Stimulated activated CD4-positive, alpha-beta T cell treated with anti-CD3 and anti-CD28 coated beads, Interleukin-15, amount 100 ng/mL, for 24 hours (primary cell): ENCODE results near the gene TLE2.
"Not testable (repeated sequence)": the region's sequence is repeated elsewhere in the genome, so short reads cannot be mapped to it uniquely, and the experiment has no call there.

Experiments
- DNase-seq: peaks from one replicate; pipeline ENCODE4 v3.0.0-alpha.2; 2020

The TLE2 gene

DNA sequence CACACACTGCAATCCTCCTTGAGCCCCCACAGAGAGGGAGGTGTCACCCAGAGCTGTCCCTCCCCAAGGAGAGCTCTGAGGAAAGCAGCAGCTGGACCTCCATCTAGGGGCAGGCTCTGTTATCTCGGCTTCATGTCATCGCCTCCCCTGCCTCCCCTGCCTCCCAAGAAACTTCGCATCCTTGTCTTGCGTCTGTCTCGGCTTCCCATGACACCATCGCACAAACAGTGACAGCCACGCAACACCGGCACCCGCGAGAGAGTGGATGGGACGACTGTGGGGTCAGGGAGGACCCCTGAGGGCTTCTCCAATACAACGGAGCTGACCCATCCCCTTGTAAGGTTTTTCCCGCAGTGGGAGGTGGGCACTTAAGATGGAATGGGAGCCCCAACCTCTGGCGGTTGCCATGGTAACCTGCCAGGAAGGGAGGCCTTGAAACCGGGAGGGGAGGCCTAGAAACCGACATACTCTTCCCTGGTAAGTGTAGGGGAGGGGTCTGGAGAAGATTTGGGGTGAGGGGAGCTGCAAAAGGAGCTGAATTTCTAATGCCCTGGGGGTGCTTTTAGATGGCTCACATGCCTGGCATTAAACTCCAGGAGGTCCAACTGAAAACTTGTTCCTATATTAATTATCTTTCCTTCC is 16.3 kb downstream of the TLE2 start:
- DNase-seq = no peak

DNA sequence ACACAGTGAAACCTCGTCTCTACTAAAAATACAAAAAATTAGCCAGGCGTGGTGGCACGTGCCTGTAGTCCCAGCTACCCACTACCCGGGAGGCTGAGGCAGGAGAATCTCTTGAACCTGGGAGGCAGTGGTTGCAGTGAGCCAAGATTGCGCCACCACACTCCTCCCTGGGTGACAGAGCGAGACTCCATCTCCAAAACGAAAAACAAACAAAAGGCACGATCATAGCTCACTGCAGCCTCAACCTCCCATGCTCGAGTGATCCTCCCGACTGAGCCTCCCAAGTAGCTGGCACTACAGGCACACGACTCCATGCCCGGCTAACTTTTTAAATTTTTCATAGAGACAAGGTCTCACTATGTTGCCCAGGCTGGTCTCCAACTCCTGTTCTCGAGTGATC is 17.0 kb downstream of the TLE2 start:
- not testable (repeated sequence) for DNase-seq

DNA sequence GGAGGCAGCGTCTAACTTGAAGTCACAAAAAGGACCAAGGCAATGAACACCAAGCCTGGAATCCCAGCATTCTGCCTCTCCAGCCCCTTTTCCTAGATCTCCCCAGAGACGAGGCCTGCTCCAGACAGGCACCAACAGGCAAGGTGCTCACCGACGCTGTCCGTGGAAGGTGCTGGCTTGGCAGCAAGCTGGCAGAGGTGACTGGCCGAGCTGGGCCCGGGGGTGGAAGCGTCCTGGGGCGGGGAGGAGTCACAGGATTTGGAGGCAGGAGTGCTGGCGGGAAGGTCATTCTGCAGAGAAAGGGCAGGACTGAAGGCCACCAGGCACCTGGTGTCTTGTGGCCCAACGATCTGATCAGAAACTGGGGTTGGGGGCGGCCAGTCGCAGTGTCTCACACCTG is 18.2 kb downstream of the TLE2 start:
- no peak for DNase-seq

DNA sequence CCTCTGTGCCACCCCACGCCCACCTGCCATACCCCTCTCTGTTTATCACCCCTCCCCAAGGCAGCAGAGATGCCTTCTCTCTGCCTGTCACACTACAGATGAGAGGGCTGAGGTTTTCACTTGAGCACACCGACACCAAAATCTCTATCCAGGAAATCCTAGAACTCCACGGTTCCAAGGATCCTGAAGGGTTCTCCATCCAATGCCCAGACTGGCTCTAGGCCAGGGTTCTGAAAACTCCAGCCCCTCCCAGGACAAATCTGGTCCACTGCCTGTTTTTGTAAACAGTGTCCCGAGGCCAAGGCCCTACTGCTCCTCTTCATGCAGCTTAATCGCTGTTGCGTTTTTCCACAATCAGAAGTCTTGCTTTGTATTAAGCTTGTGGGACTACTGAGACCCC is 20.1 kb downstream of the TLE2 start:
- no peak for DNase-seq

DNA sequence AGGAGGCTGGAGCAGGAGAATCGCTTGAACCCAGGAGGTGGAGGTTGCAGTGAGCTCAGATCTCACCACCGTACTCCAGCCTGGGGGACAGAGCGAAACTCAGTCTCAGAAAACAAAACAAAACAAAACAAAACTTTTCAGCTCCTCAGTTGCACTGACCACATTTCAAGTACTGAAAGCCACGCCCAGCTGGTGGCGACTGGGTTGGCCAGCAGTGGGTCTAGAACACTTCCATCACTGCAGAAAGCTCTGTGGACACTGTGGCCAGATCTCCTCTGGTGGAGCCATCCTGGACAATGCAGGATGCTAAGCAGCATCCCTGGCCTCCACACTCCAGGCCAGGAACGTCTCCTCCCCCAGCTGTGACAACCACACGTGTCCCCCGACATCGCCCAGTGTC is 21.1 kb downstream of the TLE2 start:
- DNase-seq = no peak

DNA sequence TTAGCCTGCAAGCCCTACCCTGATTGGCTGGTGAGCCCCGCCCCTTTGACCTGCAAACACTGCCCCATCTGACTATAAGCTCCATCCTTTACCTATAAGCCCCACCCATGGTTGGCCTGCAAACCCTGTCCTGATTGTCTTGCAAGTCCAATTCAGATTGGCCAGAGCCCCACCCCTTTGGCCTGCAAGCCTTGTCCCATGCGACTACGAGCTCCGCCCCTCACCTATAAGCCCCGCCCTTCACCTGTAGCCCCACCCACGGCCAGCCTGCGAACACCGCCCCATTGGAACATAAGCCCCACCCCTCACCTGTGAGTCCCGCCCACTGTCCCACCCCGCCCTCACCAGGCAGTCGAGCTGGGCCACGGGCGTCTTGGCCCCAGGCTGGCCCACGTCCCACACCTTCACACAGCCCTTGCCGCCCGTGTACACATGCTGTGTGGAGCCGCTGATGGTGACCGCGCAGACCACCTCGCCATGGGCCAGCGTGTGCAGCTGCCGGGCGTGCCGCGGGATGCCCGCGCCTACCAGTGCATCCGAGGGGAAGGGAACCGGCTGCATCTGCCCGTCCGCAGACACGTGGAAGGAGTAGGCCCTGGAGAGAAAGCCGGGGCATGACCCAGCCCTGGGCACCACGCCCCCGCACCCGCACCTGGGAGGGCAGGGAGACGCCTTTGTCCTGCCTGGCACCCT is 22.9 kb downstream of the TLE2 start:
- DNase-seq = peak; percentile 34

DNA sequence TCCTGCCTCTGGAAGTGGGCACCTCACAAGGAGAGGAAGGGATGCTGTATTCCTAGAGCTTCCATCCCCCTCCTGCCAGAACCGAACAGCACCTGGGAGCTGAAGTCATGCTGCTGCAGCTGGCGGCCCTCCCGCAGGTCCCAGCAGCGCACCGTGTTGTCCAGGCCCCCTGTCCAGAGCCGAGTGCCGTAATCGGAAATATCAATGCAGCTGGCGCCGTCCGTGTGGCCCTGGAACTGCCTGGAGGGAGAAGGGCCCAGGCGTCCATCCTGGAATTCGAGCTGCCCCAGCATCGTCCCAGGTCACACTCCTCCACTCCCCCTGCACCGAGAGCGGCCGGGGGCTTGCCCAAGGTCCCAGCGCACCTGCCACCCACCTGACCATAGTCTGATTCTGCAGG is 23.7 kb downstream of the TLE2 start:
- DNase-seq = no peak

- no peak for DNase-seq
Observed at GRCh38 chr19:3004522-3004921, 24.6 kb downstream of the TLE2 start.

DNA sequence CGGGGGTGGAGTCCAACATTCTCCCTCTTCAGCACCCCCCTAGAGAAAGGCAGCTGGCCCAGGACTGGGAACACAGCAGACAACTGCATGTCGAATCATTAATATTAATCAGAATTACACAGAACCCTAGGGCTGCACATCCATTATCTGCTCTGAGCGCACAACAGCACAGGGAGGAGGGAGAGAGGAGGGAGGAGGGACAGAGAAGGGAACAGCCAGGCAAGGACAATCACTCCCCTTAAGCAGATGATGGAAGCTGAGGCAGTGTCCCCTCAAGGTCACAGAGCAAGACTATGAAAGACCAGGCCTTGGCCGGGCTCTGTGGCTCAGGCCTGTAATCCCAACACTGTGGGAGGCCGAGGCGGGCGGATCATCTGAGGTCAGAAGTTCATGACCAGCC is 26.0 kb downstream of the TLE2 start:
- DNase-seq = no peak

DNA sequence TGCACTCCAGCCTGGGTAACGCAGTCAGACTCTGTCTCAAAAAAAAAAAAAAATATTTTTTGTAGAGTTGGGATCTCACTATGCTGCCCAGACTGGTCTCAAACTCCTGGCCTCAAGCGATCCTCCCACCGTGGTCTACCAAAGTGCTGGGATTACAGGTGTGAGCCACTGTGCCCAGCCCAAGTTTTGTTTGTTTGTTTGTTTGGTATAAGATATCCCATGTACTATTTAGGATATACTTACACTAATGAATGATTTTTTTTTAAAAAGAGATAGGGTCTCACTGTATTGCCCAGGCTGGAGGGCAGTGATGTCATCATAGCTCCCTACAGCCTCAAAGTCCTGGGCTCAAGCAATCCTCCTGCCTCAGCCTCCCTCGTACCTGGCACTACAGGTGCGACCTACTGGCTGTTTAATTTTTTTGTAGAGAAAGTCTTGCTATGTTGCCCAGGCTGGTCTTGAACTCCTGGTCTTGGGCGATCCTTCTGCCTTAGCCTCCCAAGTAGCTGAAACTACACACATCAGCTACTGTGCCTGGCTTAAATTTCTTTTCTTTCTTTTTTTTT is 27.8 kb downstream of the TLE2 start:
- DNase-seq = no peak

DNA sequence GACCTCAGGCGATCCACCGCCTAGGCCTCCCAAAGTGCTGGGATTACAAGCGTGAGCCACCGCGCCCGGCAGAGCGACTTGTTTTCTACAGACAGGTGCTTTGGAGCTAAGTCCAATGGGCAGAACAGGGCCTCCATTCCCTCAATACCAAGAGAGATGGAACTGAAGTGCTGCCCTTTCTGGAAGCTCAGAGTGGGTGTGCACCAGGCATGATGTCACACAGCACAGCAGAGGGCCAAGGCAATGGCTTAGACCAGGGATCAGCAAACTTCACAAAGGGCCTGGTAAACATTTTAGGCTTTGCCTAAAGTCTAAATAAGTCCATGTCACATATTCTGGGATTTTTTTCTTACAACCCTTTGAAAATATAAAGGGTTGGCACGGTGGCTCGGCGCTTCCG is 30.4 kb downstream of the TLE2 start:
- no peak for DNase-seq

GRCh38 chr19:2997720-2998119 is 31.4 kb downstream of the TLE2 start:
- no peak for DNase-seq

DNA sequence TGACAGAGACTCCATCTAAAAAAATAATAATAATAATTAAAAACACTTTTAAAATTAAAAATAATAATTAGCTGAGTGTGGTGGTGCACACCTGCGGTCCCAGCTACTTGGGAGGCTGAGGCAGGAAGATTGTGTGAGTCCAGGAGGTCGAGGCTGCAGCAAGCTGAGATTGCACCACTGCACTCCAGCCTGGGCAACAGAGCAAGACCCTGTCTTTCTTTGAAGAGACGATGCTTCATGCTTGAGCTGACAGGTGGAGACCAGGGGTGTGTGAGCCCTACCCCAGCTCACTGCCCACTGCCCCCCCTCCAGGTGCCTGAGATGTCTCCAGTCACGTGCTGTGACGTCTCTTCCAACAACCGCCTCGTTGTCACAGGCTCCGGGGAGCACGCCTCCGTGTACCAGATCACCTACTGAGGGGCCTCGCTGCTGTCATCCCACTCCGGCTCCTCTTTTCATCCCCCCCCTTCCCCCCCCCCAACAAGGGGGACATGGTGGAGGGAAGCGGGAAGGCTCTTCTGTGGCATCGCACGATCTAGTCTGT is 34.4 kb downstream of the TLE2 start:
- DNase-seq = no peak

- no peak for DNase-seq
Observed at GRCh38 chr19:2993579-2993978, 35.5 kb downstream of the TLE2 start.

GRCh38 chr19:2992958-2993357 is 36.1 kb downstream of the TLE2 start:
- DNase-seq = no peak

- DNase-seq = not testable (repeated sequence)
Observed at GRCh38 chr19:2992333-2992732, 36.7 kb downstream of the TLE2 start.

- DNase-seq = no peak
Observed at GRCh38 chr19:2989236-2989946, 39.7 kb downstream of the TLE2 start.

DNA sequence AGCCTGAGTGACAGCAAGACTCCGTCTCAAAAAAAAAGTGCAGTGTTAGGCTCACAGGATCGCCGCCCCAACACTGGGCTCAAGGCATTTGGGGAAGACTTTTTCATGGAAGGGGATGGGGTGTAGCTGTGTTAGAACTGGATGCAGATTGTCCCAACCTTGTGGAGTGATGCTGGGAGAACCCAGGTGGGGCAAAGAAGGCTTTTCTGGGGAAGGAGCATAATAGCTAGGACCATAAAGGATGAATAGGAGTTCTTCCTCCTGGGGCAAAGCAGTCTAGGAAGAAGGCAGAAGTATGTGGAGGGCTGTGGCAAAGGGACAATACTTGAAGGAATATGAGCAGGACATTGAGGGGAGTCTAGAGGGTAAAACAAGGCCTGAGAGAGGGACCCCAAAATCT is 40.5 kb downstream of the TLE2 start:
- no peak for DNase-seq

GRCh38 chr19:2987797-2988196 is 41.3 kb downstream of the TLE2 start:
- DNase-seq = no peak

GRCh38 chr19:2986951-2987524 is 42.0 kb downstream of the TLE2 start:
- DNase-seq = no peak

DNA sequence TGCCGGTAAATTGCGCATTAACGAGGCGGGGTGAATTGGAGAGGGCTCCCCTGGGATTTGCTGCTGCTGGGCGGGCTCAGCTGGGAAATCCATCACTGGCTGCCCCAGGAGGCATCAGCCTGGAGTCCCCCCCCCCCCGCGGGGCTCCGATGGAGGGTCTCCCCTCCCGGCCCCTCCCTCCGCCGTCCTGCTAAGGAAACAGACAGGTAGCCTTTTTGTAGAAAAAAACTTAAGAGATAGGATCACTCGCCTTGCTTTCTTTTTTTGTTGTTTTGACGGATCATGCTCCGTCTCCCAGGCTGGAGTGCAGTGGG is 44.9 kb downstream of the TLE2 start:
- DNase-seq = no peak

DNA sequence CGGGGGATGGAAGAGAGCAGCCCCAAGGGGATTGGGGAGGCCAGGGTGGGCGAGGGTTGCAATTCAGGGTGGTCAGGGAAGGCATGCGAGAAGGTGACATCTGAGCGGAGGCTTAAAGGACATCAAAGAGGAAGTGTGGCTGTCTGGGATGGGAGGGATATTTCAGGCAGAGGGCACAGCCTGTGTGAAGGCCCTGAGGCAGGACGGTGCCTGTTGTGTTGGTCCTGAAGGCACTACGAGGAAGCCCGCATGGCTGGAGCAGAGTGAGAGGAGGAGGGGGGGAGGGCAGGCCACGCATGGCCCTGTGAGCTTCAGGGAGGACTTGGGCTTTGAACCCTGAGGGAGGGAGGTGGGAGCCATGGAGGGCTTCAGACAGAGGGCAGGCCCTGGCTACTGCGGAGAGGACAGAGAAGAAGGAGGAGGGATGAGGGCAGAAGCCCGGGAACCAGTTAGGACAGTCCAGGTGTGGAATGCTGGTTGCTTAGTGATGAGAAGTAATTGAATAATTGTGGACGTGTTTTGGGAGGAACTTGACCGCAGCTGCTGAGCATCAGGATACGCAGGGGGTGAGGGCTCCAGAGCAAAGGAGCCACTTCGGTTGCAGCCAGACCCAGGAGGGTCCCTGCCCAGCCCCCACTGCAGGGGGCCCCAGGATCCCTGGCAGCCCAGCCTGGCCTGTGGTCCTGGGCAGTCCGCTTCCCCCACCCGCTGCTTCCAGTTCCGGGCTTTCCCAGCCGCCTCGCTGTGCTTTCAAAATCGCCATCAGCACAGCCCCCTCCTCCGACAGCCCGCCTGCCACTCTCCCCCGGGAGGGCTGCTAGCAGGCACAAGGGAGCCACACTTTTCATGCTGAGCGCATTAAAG is 45.5 kb downstream of the TLE2 start:
- DNase-seq = no peak

- no peak for DNase-seq
Observed at GRCh38 chr19:2982983-2983350, 46.1 kb downstream of the TLE2 start.
